Ascending aorta (tissue), 2 donors: Measurements from ENCODE around the gene ZBTB8B. TPM values are rescaled to one million over a fixed set of nuclear protein-coding genes. Genes with fewer than 3 reads are reported as not detected.
A peak's percentile ranks its signal among the peaks of the same experiment; 100 is the strongest.
"Not testable (repeated sequence)": the region's sequence is repeated elsewhere in the genome, so short reads cannot be mapped to it uniquely, and the experiment has no call there.

Experiments
- DNase-seq, 2 donors: peaks; one replicate each; pipeline ENCODE4 v3.0.0-alpha.2; 2019; ENCODE audit warnings: low spot score in 2 of 2
- H3K27ac ChIP-seq, 2 donors: fragments of 200-600 bp; sonication (generic); one replicate each; pipeline ENCODE4 v1.5.1; 2016 to 2017; ENCODE audit warnings: mild to moderate bottlenecking in 1 of 2
- H3K27me3 ChIP-seq: fragments of 200-600 bp; sonication (generic); one replicate; pipeline ENCODE4 v1.5.1; 2017
- H3K36me3 ChIP-seq, 2 donors: fragments of 200-600 bp; sonication (generic); one replicate each; pipeline ENCODE4 v1.5.1; 2016
- H3K4me1 ChIP-seq, 2 donors: fragments of 200-600 bp; sonication (generic); one replicate each; pipeline ENCODE4 v1.5.1; 2016 to 2017; ENCODE audit warnings: mild to moderate bottlenecking in 1 of 2
- H3K4me3 ChIP-seq, 2 donors: fragments of 200-600 bp; sonication (generic); one replicate each; pipeline ENCODE4 v1.5.1; 2016 to 2017; ENCODE audit warnings: mild to moderate bottlenecking in 1 of 2
- H3K9me3 ChIP-seq, 2 donors: fragments of 200-600 bp; sonication (generic); one replicate each; pipeline ENCODE4 v1.5.1; 2016
- CTCF ChIP-seq, 3 experiments: fragments of 200-600 bp in 2 of 3; fragments of 450-650 bp in 1 of 3; sonication (generic) in 2 of 3; IDR thresholded peaks; one replicate each; pipeline ENCODE4 v1.5.1; 2016 to 2019; ENCODE audit warnings: antibody characterized with exemption in 3 of 3, mild to moderate bottlenecking in 1 of 3, moderate library complexity in 1 of 3
- intact Hi-C: fragments of 100-400 bp; cut with DNase I; formaldehyde crosslinking; loops from one replicate; pipeline ENCODE4 v1.15.1; 2023
- total RNA-seq: library from RNA; depleted of rRNA; stranded (reverse); fragments of >200 nt; gene quantifications from one replicate; pipeline ENCODE4 v1.1.0, GENCODE V29; 2016

Gene ZBTB8B
- total RNA-seq, 1 donor from 2014 or later: under 0.01 TPM

- intact Hi-C loops: loop anchor here (1.0 to 5.0 kb wide), 3 partner anchors 53 to 168 kb away; partner anchors contain the start of gene ZBTB8A
Observed at GRCh38 chr1:32448773-32449456, 16.0 kb upstream of the ZBTB8B start.

GRCh38 chr1:32449457-32449831 is 15.4 kb upstream of the ZBTB8B start:
- not testable (repeated sequence) for H3K9me3 ChIP-seq, DNase-seq, H3K27me3 ChIP-seq, H3K4me3 ChIP-seq, H3K4me1 ChIP-seq, H3K36me3 ChIP-seq, H3K27ac ChIP-seq
- intact Hi-C loops: loop anchor here (5.0 kb wide), 2 partner anchors 53 to 168 kb away; no protein-coding TSS in a partner anchor

More at GRCh38 chr1:32448773-32449456, 16.0 kb upstream of the ZBTB8B start:
- H3K4me3 ChIP-seq: no peak overlapping the region
- DNase-seq: no peak
- no peaks in the 10 kb centered on the region for H3K9me3 ChIP-seq
- no peaks in the 10 kb centered on the region for H3K36me3 ChIP-seq
- no peak for TF ChIP-seq CTCF (IDR thresholded peaks at IDR 0.05)
- H3K27ac ChIP-seq: no peak overlapping the region
- H3K27me3 ChIP-seq: no peaks in the 10 kb centered on the region
- no peaks in the 10 kb centered on the region for H3K4me1 ChIP-seq

DNA sequence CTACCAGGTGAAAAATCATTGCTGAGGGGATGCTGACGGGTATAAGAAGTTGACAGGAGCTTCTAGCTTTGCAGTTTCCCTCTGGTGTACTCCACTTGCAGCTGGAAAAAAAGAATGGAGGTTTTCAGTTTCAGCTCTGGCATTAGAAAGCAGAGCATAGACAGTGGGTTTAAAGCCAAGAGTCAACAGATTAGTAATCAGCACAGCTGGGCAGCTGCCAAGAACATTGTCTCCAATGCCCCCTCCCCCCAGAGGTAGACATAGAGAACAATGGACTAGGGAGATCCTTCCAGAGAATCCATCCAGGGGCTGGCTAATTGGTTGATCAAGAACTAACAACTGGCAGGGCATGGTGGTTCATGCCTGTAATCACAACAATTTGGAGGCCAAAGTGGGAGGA is 10.1 kb upstream of the ZBTB8B start:
- Histone ChIP-seq H3K27ac (no peak overlapping the region), H3K4me3 (no peak overlapping the region), H3K9me3 (peaks cover 8 to 12% of the 10 kb centered on the region in 2 donors), H3K27me3 (no peaks in the 10 kb centered on the region), H3K36me3 (no peaks in the 10 kb centered on the region), H3K4me1 (no peaks in the 10 kb centered on the region)
- no peak for TF ChIP-seq CTCF (IDR thresholded peaks at IDR 0.05)
- intact Hi-C loops: no loop called here
- DNase-seq: no peak

GRCh38 chr1:32455958-32456357 is 8.9 kb upstream of the ZBTB8B start:
- no peak for DNase-seq
- TF ChIP-seq CTCF (IDR thresholded peaks at IDR 0.05): no peak
- intact Hi-C loops: no loop called here
- Histone ChIP-seq H3K27ac (no peak overlapping the region), H3K27me3 (no peaks in the 10 kb centered on the region), H3K36me3 (no peaks in the 10 kb centered on the region), H3K4me1 (no peaks in the 10 kb centered on the region), H3K9me3 (peaks cover 8 to 12% of the 10 kb centered on the region in 2 donors), H3K4me3 (no peak overlapping the region)

DNA sequence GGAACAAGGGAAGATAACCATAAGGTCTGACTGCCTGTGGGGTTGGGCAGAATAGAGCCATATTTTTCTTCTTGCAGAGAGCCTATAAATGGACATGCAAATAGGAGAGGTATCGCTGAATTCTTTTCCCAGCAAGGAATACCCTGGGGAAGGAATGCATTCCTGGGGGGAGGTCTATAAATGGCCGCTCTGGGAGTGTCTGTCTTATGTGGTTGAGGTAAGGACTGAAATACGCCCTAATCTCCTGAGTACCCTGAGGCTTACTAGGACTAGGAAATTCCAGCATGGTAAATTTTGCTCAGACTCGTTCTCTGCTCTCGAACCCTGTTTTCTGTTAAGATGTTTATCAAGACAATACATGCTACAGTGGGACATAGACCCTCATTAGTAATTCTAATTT is 6.1 kb upstream of the ZBTB8B start:
- H3K36me3 ChIP-seq, H3K4me1 ChIP-seq, intact Hi-C loops, H3K27me3 ChIP-seq, H3K4me3 ChIP-seq, DNase-seq, H3K27ac ChIP-seq: not testable (repeated sequence)
- H3K9me3 ChIP-seq: peaks cover 8 to 12% of the 10 kb centered on the region in 2 donors

DNA sequence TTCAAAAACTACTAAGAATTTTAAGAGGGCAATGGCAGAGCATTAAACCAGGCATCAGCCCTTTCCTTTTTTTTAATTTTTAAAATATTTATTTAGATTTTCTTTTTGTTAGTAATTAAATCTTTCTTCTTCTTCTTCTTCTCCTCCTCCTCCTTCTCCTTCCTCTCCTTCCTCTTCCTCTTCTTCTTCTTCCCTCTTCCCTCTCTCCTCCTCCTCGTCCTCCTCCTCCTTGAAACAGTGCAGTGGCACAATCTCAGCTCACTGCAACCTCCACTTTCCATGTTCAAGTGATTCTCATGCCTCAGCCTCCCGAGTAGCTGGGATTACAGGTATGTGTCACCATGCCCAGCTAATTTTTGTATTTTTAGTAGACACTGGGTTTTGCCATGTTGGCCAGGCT is 1.9 kb upstream of the ZBTB8B start:
- H3K27me3 ChIP-seq, DNase-seq, H3K27ac ChIP-seq, H3K4me3 ChIP-seq, intact Hi-C loops, H3K36me3 ChIP-seq: not testable (repeated sequence)
- Histone ChIP-seq H3K4me1 (peaks cover 6 to 12% of the 10 kb centered on the region in 2 donors), H3K9me3 (peaks cover 8 to 12% of the 10 kb centered on the region in 2 donors)

GRCh38 chr1:32464191-32464715 is 619 bp upstream of the ZBTB8B start:
- Histone ChIP-seq H3K27me3 (no peaks in the 10 kb centered on the region), H3K36me3 (no peaks in the 10 kb centered on the region), H3K27ac (no peak overlapping the region), H3K4me1 (peaks cover 6 to 12% of the 10 kb centered on the region in 2 donors), H3K9me3 (peaks cover under 1 to 2% of the 10 kb centered on the region in 2 donors), H3K4me3 (peak overlapping the region; percentile 61 to 65)
- DNase-seq: no peak
- intact Hi-C loops: no loop called here
- no peak for TF ChIP-seq CTCF (IDR thresholded peaks at IDR 0.05)
